DND-41 (cell line): ENCODE results near the gene APOL5.

Experiments used
- ATAC-seq: fragments of 200-7000 bp; cut with Tn5 transposase; 3 replicates; pipeline ENCODE4 v1.9.1; 2021; ENCODE audit warnings: low read depth; ENCODE audit not compliant: insufficient read depth
- DNase-seq: peaks from one replicate; pipeline ENCODE4 v3.0.0-alpha.2; 2020
- H2AFZ ChIP-seq: 2 replicates; pipeline ENCODE4 v1.6.0; 2012; ENCODE audit warnings: low read depth, low read length
- H3K27ac ChIP-seq: 2 replicates; pipeline ENCODE4 v1.5.1; 2012; ENCODE audit warnings: low read length, inconsistent platforms
- H3K27me3 ChIP-seq: fragments of 200-600 bp; sonication (generic); 2 replicates; pipeline ENCODE4 v1.6.0; 2012; ENCODE audit warnings: low read length, mild to moderate bottlenecking, inconsistent platforms; ENCODE audit not compliant: insufficient read depth, poor library complexity
- H3K36me3 ChIP-seq: 2 replicates; pipeline ENCODE4 v1.5.1; 2012; ENCODE audit warnings: low read length, inconsistent platforms; ENCODE audit not compliant: insufficient read depth
- H3K4me1 ChIP-seq: 2 replicates; pipeline ENCODE4 v1.5.1; 2012; ENCODE audit warnings: mild to moderate bottlenecking, low read length; ENCODE audit not compliant: insufficient read depth
- H3K4me2 ChIP-seq: 2 replicates; pipeline ENCODE4 v1.6.0; 2012; ENCODE audit warnings: mild to moderate bottlenecking, moderate library complexity, low read length, inconsistent platforms; ENCODE audit not compliant: insufficient read depth
- H3K4me3 ChIP-seq, 2 experiments: fragments of 200-600 bp in 1 of 2; shearing (Covaris generic) in 1 of 2; 2 replicates each; pipeline ENCODE4 v1.5.1; 2012 to 2016; ENCODE audit warnings: inconsistent platforms in 2 of 2, low read length in 2 of 2, mild to moderate bottlenecking in 2 of 2, low read depth in 1 of 2, moderate library complexity in 1 of 2
- H3K79me2 ChIP-seq: 2 replicates; pipeline ENCODE4 v1.6.0; 2012; ENCODE audit warnings: low read length, inconsistent platforms; ENCODE audit not compliant: insufficient read depth
- H3K9ac ChIP-seq: 2 replicates; pipeline ENCODE4 v1.6.0; 2012; ENCODE audit warnings: low read depth, mild to moderate bottlenecking, inconsistent platforms, low read length, moderate library complexity
- H3K9me3 ChIP-seq: 2 replicates; pipeline ENCODE4 v1.5.1; 2012; ENCODE audit warnings: low read length, moderate library complexity, mild to moderate bottlenecking, inconsistent platforms; ENCODE audit not compliant: insufficient read depth, severe bottlenecking
- H4K20me1 ChIP-seq: 2 replicates; pipeline ENCODE4 v1.6.0; 2012; ENCODE audit warnings: low read length; ENCODE audit not compliant: insufficient read depth
- EZH2 ChIP-seq: IDR thresholded peaks from 3 replicates; pipeline ENCODE4 v1.6.1; 2012; ENCODE audit warnings: borderline replicate concordance, low read depth, mild to moderate bottlenecking, moderate library complexity, low read length, inconsistent platforms; ENCODE audit not compliant: severe bottlenecking
- TF ChIP-seq, protein P1 (sequence below): IDR thresholded peaks from 2 replicates; pipeline ENCODE4 v1.5.1; 2012; ENCODE audit warnings: borderline replicate concordance, low read length, moderate library complexity, mild to moderate bottlenecking; ENCODE audit not compliant: poor library complexity, severe bottlenecking; ENCODE audit errors: extremely low read depth

The APOL5 gene

GRCh38 chr22:35729309-35729698, 11.6 kb downstream of the APOL5 start:
- no peak overlapping the region for H3K27ac ChIP-seq
- ATAC-seq (no peak), DNase-seq (no peak)
- no peak overlapping the region for H3K9ac ChIP-seq
- H3K27me3 ChIP-seq: peaks cover 5% of the 10 kb centered on the region
- no peaks in the 10 kb centered on the region for H3K9me3 ChIP-seq
- TF ChIP-seq, protein P1, sequence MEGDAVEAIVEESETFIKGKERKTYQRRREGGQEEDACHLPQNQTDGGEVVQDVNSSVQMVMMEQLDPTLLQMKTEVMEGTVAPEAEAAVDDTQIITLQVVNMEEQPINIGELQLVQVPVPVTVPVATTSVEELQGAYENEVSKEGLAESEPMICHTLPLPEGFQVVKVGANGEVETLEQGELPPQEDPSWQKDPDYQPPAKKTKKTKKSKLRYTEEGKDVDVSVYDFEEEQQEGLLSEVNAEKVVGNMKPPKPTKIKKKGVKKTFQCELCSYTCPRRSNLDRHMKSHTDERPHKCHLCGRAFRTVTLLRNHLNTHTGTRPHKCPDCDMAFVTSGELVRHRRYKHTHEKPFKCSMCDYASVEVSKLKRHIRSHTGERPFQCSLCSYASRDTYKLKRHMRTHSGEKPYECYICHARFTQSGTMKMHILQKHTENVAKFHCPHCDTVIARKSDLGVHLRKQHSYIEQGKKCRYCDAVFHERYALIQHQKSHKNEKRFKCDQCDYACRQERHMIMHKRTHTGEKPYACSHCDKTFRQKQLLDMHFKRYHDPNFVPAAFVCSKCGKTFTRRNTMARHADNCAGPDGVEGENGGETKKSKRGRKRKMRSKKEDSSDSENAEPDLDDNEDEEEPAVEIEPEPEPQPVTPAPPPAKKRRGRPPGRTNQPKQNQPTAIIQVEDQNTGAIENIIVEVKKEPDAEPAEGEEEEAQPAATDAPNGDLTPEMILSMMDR: no peak
- no peak for TF ChIP-seq EZH2
- H3K79me2 ChIP-seq: no peaks in the 10 kb centered on the region
- H4K20me1 ChIP-seq: no peaks in the 10 kb centered on the region
- H3K4me1 ChIP-seq: no peaks in the 10 kb centered on the region
- H2AFZ ChIP-seq: no peak overlapping the region
- H3K4me2 ChIP-seq: no peak overlapping the region
- no peaks in the 10 kb centered on the region for H3K36me3 ChIP-seq
- no peak overlapping the region for H3K4me3 ChIP-seq

GRCh38 chr22:35731321-35731720, 13.6 kb downstream of the APOL5 start:
- Histone ChIP-seq H3K79me2 (no peaks in the 10 kb centered on the region), H3K4me3 (no peak overlapping the region), H3K9me3 (no peaks in the 10 kb centered on the region), H3K4me2 (no peak overlapping the region), H3K27ac (no peak overlapping the region), H3K4me1 (no peaks in the 10 kb centered on the region), H3K36me3 (no peaks in the 10 kb centered on the region), H4K20me1 (no peaks in the 10 kb centered on the region), H3K27me3 (peaks cover 8% of the 10 kb centered on the region), H2AFZ (no peak overlapping the region), H3K9ac (no peak overlapping the region)
- TF ChIP-seq EZH2: no peak
- TF ChIP-seq, protein P1: no peak
- ATAC-seq (no peak), DNase-seq (no peak)

- Histone ChIP-seq H3K27ac (no peak overlapping the region), H3K4me3 (no peak overlapping the region), H3K4me1 (no peaks in the 10 kb centered on the region), H3K27me3 (peaks cover 8% of the 10 kb centered on the region), H3K4me2 (no peak overlapping the region), H3K9ac (no peak overlapping the region), H3K79me2 (no peaks in the 10 kb centered on the region), H4K20me1 (no peaks in the 10 kb centered on the region), H2AFZ (no peak overlapping the region), H3K36me3 (no peaks in the 10 kb centered on the region), H3K9me3 (no peaks in the 10 kb centered on the region)
- ATAC-seq (no peak), DNase-seq (no peak)
- TF ChIP-seq, protein P1: no peak
- no peak for TF ChIP-seq EZH2
Observed at GRCh38 chr22:35732116-35732515, 14.4 kb downstream of the APOL5 start.

DNA sequence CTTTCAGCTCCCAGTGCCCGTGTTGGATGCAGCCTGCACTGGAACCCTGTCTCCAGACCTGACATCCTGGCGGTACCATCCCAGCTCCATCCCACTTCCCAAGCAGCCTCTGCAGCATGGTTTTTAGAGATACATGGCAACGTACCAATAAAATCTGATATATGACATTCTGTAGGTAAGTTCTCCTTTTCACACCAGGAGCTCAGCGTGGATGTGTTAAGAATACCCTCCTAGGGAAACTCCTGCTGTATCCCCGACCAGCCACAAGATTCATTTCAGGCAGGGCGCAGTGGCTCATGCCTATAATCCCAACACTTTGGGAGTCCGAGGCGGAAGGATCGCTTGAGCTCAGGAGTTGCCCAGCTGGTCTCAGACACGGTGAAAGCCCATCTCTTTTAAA, 15.4 kb downstream of the APOL5 start:
- no peak for DNase-seq
- Histone ChIP-seq H3K27ac (no peak overlapping the region), H3K4me2 (no peak overlapping the region), H3K79me2 (no peaks in the 10 kb centered on the region), H3K36me3 (no peaks in the 10 kb centered on the region), H3K9ac (no peak overlapping the region), H3K9me3 (no peaks in the 10 kb centered on the region), H3K27me3 (peaks cover 8% of the 10 kb centered on the region), H3K4me3 (no peak overlapping the region), H4K20me1 (no peaks in the 10 kb centered on the region), H3K4me1 (no peaks in the 10 kb centered on the region), H2AFZ (no peak overlapping the region)
- TF ChIP-seq EZH2: no peak
- TF ChIP-seq, protein P1: no peak
- no peak for ATAC-seq
